Germinal center (tissue), 1 donor: ENCODE results near the gene WNT1.

Experiments used
- DNase-seq: peaks from one replicate; pipeline ENCODE4 v3.0.0; 2012; ENCODE audit warnings: mixed read lengths, low spot score

Gene WNT1

DNA sequence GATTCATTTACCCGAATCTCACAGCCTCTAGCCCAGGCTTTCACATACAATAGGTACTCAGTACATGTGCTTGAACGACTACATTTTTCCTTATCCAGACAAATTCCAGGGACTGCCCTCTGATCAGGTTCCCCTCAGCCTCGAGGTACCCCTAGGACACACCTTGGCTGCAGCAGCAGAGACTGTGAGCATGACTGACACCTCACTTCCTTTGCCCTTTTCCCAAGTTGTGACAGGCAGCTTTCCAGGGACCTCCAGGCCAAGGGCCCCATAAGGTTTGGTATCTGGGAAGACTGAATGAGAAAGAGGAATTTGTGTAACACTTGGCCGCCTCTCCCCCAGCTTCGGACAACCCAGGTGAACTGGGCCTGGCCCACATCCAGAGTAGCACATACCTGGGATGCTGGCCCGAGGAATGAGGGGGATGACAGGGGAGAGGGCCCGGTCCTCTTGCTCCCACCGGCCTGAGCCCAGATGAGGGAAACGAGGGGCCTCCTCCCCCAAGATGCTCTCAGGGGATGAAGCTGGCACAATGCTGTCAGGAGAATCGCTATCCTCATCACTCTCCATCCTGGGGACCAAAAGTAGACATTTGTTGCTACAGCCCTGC, 50.6 kb downstream of the WNT1 start:
- no peak for DNase-seq

DNA sequence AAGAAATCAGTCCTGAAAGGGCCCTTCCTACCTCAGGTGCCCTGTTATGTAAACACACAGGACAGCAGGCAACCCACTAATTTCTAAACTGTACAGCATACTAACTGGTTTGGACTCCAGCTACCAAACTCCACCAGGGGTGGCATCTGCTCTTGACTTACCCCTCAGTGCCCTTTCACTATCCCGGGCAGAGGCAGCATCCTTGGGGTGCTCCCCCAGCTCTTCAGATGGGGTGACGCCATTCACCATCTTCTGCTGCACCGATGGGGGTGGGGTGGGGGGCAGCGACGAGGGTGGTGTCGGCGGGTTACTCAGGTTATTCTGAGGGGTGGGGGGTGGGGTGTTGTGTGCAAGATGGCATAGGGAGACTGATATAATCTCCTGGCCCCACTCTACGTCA, 52.0 kb downstream of the WNT1 start:
- DNase-seq: no peak

DNA sequence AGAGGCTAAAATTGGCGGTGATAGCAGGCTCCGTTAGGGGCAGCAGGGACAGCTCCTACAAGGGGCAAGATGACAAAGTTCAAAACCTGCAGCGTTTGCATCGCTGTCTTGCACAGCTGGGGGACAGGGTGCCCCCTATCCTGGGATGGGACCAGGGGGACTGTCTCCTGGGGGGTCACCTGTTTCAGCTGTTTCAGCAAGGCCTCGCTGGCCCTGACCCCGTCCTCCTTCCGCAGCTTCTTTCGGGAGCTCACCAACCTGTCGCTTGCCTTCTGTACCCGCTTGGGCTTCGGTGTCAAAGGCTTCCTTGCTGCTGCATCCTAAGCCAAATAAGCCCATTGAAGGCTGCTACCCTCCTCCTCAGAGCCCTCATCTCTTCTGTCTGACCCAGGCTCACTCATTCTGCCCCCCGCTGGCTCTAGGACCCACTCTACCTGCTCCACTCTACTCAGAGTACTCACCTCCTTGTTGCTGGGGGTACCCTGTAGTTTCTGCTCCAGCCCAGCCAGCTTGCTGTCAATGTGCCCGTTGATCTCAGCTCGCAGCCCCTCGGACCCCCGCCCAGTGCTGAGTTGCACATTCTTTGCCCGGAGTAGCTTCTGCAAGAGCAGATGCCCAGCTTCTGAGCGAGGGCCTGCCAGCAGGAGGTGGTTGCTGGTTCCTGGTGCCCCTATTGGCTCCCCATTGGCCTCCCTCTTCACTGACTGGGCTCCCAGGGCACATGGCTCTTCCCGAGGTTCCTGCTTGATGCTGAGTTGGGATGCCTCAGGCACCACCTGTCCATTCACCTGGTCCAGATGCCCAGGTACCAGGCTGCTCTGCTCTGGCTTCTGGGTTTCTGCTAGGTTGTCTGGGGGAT, 52.8 kb downstream of the WNT1 start:
- DNase-seq: no peak

DNA sequence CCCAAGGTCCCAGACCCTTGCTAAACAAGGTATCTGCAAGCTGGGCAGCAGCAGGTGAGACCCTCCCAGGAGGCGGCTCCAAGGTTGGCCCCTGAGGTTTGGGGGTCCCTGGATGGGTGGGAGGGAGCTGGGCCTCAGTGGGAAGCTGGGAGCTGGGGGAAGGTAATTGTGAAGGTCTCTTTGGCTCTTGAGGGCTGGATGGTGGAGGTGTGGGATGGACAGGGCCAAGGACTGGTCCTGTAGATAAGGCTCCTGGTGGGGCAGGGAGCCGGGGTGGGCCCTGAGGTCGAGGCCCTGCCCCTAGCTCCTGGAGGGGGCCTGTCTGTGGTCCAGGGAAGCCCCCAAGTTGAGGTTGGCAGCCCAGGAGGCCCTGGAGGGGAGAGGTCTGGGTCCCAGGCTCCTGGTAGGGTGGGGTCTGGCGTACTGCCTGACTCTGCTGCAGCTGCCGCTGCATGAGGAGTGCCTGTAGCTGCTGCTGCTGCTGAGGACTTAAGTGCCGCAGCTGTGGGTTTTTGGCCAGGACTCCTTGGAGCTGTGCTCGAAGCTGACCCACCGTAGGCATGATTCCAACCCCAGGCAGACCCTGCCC, 53.5 kb downstream of the WNT1 start:
- no peak for DNase-seq
